Endothelial cell of umbilical vein (primary cell): ENCODE data around the gene BRD3. TPM values are rescaled to one million over a fixed set of nuclear protein-coding genes. Genes with fewer than 3 reads are reported as not detected.

Source experiments
- BruUV-seq: library from RNA; stranded (reverse); fragments of 400-500 nt; replicated peaks from 2 replicates; lab custom pipeline; 2021; lab: Mats Ljungman, UMichigan
- CTCF ChIA-PET: fragments of 300-600, 350-600 bp; sonication (Branson Sonifier 250); formaldehyde crosslinking; loops from one replicate; lab custom pipeline; 2021; ENCODE audit warnings: antibody characterized with exemption, inconsistent platforms; lab: Charles Lee
- POLR2A ChIA-PET: fragments of 300-600, 350-600 bp; sonication (Branson Sonifier 250); formaldehyde crosslinking; loops from one replicate; lab custom pipeline; 2021; ENCODE audit warnings: antibody characterized with exemption, inconsistent platforms; lab: Charles Lee
- DNase-seq: peaks from one replicate; pipeline ENCODE4 v3.0.0-alpha.2; 2011; ENCODE audit warnings: low read depth, low spot score
- FAIRE-seq: peaks from 2 replicates; lab custom pipeline; 2011; peaks lifted over from hg19 to GRCh38; lab: Jason Lieb, UNC
- H2AFZ ChIP-seq: 2 replicates; pipeline ENCODE4 v1.6.0; 2012; ENCODE audit warnings: low read depth, low read length, control low read depth, inconsistent platforms
- H3K27ac ChIP-seq: 2 replicates; pipeline ENCODE4 v1.5.1; 2011; ENCODE audit warnings: low read depth, mild to moderate bottlenecking, control low read depth, low read length, moderate library complexity; ENCODE audit not compliant: insufficient read depth
- H3K27me3 ChIP-seq, 2 experiments: 2 replicates each; pipeline versions ENCODE4 v1.6.0 to v1.6.1; 2011; ENCODE audit warnings: low read length in 2 of 2, mixed read lengths in 1 of 2; ENCODE audit not compliant: control insufficient read depth in 2 of 2, insufficient read depth in 2 of 2
- H3K36me3 ChIP-seq, 2 experiments: 2 replicates in 1 of 2; 3 replicates in 1 of 2; pipeline ENCODE4 v1.5.1; 2011; ENCODE audit warnings: low read length in 2 of 2, mild to moderate bottlenecking in 1 of 2, moderate library complexity in 1 of 2; ENCODE audit not compliant: control insufficient read depth in 2 of 2, insufficient read depth in 2 of 2; ENCODE audit errors: extremely low read depth in 1 of 2
- H3K4me1 ChIP-seq: 3 replicates; pipeline ENCODE4 v1.5.1; 2011; ENCODE audit warnings: mild to moderate bottlenecking, low read length; ENCODE audit not compliant: control insufficient read depth, insufficient read depth; ENCODE audit errors: extremely low read depth
- H3K4me2 ChIP-seq: 2 replicates; pipeline ENCODE4 v1.6.1; 2011; ENCODE audit warnings: low read length, control low read depth, mixed read lengths; ENCODE audit not compliant: insufficient read depth
- H3K4me3 ChIP-seq, 3 experiments: fragments of 200-600 bp in 1 of 3; sonication (generic), shearing (Covaris generic) in 1 of 3; replicated peaks in 1 of 3; 2 replicates each; pipeline ENCODE4 v1.5.1; 2011 to 2016; ENCODE audit warnings: control low read depth in 3 of 3, low read length in 3 of 3, mild to moderate bottlenecking in 2 of 3, inconsistent platforms in 1 of 3, low read depth in 1 of 3, moderate library complexity in 1 of 3; ENCODE audit not compliant: insufficient read depth in 1 of 3
- H3K79me2 ChIP-seq: 2 replicates; pipeline ENCODE4 v1.6.0; 2012; ENCODE audit warnings: low read length, inconsistent platforms; ENCODE audit not compliant: control insufficient read depth, insufficient read depth
- H3K9ac ChIP-seq: replicated peaks from 2 replicates; pipeline ENCODE3; 2011; ENCODE audit warnings: low read length, control low read depth; ENCODE audit not compliant: insufficient read depth; ENCODE audit errors: extremely low read depth
- H3K9me1 ChIP-seq: replicated peaks from 3 replicates; pipeline ENCODE4 v1.6.0; 2011; ENCODE audit warnings: mild to moderate bottlenecking, low read length; ENCODE audit not compliant: control insufficient read depth, insufficient read depth; ENCODE audit errors: extremely low read depth
- H3K9me3 ChIP-seq: replicated peaks from 2 replicates; pipeline ENCODE4 v1.5.1; 2012; ENCODE audit warnings: low read length, inconsistent platforms; ENCODE audit not compliant: control insufficient read depth, insufficient read depth
- H4K20me1 ChIP-seq: replicated peaks from 2 replicates; pipeline ENCODE3; 2011; ENCODE audit warnings: mild to moderate bottlenecking, low read length; ENCODE audit not compliant: control insufficient read depth, insufficient read depth; ENCODE audit errors: extremely low read depth
- EZH2 ChIP-seq: IDR thresholded peaks from 2 replicates; pipeline ENCODE4 v1.6.1; 2012; ENCODE audit warnings: borderline replicate concordance, low read depth, mild to moderate bottlenecking, moderate library complexity, low read length, inconsistent platforms; ENCODE audit not compliant: severe bottlenecking
- GATA2 ChIP-seq: IDR thresholded peaks from 2 replicates; pipeline ENCODE4 v1.7.0; 2011; ENCODE audit warnings: low read depth, mild to moderate bottlenecking, moderate library complexity, mixed read lengths, low read length; ENCODE audit not compliant: insufficient read length, insufficient read depth
- JUN ChIP-seq: IDR thresholded peaks from 2 replicates; pipeline ENCODE4 v1.6.1; 2011; ENCODE audit warnings: borderline replicate concordance, low read depth; ENCODE audit not compliant: insufficient read length, insufficient read depth
- dilution Hi-C: fragments of 300-500 bp; cut with MboI; formaldehyde crosslinking; loops from one replicate; pipeline ENCODE4 v1.15.0; 2019; ENCODE audit warnings: low sequenced_read_pairs; ENCODE audit not compliant: extremely low pct_ligation_motif_present
- intact Hi-C: fragments of 100-400 bp; cut with micrococcal nuclease; formaldehyde crosslinking; loops from one replicate; pipeline ENCODE4 v1.10.0; 2022
- polyA plus RNA-seq, 4 experiments: library from polyadenylated mRNA; depleted of rRNA in 3 of 4; stranded (reverse) in 3 of 4; unstranded in 1 of 4; fragments of >200 nt; gene quantifications; 2 replicates each; pipeline versions ENCODE4 v1.2.1 to v1.2.3, GENCODE V29; 2011 to 2012; ENCODE audit warnings: missing spikeins in 1 of 4
- total RNA-seq: library from RNA; stranded (reverse); gene quantifications from 2 replicates; pipeline ENCODE4 v1.2.3, GENCODE V29; 2021
- TF ChIP-seq, protein P1 (sequence below), 2 donors: IDR thresholded peaks; 1 replicate in 1 of 2; 2 replicates in 1 of 2; pipeline ENCODE4 v1.5.1; 2011; ENCODE audit warnings: low read length in 2 of 2, mild to moderate bottlenecking in 2 of 2, moderate library complexity in 2 of 2, control low read depth in 1 of 2, inconsistent platforms in 1 of 2, low read depth in 1 of 2; ENCODE audit not compliant: insufficient read depth in 1 of 2; ENCODE audit errors: extremely low read depth in 1 of 2

Gene BRD3
- total and polyA plus RNA-seq, 2 donors (not counting 3 experiments of a cell fraction or from before 2014, with no cell fraction given), result 10.5 to 47.1 TPM

DNA sequence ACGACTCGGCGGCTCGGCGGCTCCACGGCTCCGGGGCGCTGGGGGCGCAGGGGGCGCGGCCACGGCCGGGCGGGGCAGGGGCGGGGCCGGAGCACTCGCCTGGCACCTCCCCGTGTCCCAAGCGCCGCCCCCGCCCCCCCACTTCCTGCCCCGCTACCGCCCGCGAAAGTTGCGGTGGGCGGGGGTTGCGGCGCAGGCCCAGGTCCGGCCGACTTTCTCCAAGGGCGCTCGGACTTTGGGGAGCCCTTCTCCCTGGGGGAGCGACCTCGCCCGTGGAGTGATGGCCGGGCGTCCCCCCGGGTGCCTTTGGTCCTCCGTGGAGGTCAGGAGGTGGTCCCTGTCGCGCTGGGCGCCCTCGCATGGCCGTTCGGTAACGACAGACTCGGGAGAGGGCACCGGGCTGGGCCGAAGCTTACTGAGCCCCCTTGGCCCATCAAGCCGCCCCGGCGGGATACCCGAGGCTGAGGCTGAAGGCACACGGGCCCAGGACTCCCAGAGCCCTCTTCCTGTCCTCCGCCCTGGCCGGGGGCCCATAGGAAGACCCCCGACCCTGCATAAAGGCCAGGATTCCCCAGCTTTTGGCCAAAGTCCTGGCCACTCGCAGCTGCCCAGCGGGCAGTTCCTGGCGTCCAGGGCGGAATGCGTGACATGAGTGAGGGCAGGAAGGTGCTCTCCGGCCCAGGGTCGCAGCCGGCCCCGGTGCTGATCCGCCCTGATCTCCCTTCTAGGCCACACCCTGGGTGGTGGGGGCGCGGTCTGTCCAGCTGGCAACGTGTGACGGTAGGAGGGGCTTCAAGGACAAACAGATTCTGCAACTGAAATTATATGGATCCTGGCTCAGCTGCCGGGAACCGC, 74.8 kb downstream of the BRD3 start:
- peaks cover 36% of the 10 kb centered on the region for H3K79me2 ChIP-seq
- no TSS peak for BruUV-seq

More for the DNA sequence above, 74.8 kb downstream of the BRD3 start:
- intact Hi-C loops, result loop anchor here (2.0 to 5.0 kb wide), 3 partner anchors 32 to 146 kb away; partner anchors contain the start of gene BRD3OS
- FAIRE-seq, result peak; percentile 95
- dilution Hi-C loops, result no loop called here
- peak overlapping the region; percentile 69 for H3K9ac ChIP-seq
- H3K4me3 ChIP-seq, result peak overlapping the region; percentile 51 to 70 (median 67)
- TF ChIP-seq JUN, result no peak
- TF ChIP-seq, protein P1, sequence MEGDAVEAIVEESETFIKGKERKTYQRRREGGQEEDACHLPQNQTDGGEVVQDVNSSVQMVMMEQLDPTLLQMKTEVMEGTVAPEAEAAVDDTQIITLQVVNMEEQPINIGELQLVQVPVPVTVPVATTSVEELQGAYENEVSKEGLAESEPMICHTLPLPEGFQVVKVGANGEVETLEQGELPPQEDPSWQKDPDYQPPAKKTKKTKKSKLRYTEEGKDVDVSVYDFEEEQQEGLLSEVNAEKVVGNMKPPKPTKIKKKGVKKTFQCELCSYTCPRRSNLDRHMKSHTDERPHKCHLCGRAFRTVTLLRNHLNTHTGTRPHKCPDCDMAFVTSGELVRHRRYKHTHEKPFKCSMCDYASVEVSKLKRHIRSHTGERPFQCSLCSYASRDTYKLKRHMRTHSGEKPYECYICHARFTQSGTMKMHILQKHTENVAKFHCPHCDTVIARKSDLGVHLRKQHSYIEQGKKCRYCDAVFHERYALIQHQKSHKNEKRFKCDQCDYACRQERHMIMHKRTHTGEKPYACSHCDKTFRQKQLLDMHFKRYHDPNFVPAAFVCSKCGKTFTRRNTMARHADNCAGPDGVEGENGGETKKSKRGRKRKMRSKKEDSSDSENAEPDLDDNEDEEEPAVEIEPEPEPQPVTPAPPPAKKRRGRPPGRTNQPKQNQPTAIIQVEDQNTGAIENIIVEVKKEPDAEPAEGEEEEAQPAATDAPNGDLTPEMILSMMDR (IDR thresholded peaks at IDR 0.05; ENCODE audit: extremely low read depth in 1 of 2, insufficient read depth in 1 of 2, low read depth in 1 of 2, low read length in 2 of 2), result peak; percentile 25 to 61
- no peak for TF ChIP-seq GATA2
- no peak for TF ChIP-seq EZH2
- H3K9me1 ChIP-seq, result no peaks in the 10 kb centered on the region
- H3K27me3 ChIP-seq, result no peaks in the 10 kb centered on the region
- H3K4me1 ChIP-seq, result peaks cover 15% of the 10 kb centered on the region
- H3K9me3 ChIP-seq, result no peaks in the 10 kb centered on the region
- peak overlapping the region; percentile 76 for H3K27ac ChIP-seq
- DNase-seq, result peak; percentile 70
- H3K4me2 ChIP-seq, result peak overlapping the region; percentile 82
- H2AFZ ChIP-seq, result peak overlapping the region; percentile 85
- no peaks in the 10 kb centered on the region for H4K20me1 ChIP-seq
- H3K36me3 ChIP-seq, result no peaks in the 10 kb centered on the region
- ChIA-PET POLR2A (interaction anchor here (1.0 to 1.4 kb wide), 2 partner anchors 204 to 210 kb away, joined by 3 to 6 read pairs; no protein-coding TSS in a partner anchor), CTCF (interaction anchor here (0.8 to 5.5 kb wide), 32 partner anchors 14 to 460 kb away, joined by 3 to 232 read pairs (median 6); partner anchors contain the start of genes BRD3OS and SARDH)
